Measurements from ENCODE around the gene TRIM37.

- no peak for TF ChIP-seq POLR2A (IDR thresholded peaks at IDR 0.05)
- TF ChIP-seq, protein P1, sequence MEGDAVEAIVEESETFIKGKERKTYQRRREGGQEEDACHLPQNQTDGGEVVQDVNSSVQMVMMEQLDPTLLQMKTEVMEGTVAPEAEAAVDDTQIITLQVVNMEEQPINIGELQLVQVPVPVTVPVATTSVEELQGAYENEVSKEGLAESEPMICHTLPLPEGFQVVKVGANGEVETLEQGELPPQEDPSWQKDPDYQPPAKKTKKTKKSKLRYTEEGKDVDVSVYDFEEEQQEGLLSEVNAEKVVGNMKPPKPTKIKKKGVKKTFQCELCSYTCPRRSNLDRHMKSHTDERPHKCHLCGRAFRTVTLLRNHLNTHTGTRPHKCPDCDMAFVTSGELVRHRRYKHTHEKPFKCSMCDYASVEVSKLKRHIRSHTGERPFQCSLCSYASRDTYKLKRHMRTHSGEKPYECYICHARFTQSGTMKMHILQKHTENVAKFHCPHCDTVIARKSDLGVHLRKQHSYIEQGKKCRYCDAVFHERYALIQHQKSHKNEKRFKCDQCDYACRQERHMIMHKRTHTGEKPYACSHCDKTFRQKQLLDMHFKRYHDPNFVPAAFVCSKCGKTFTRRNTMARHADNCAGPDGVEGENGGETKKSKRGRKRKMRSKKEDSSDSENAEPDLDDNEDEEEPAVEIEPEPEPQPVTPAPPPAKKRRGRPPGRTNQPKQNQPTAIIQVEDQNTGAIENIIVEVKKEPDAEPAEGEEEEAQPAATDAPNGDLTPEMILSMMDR (IDR thresholded peaks at IDR 0.05): no peak
These were observed 8.8 kb upstream of the TRIM37 start for GRCh38 chr17:59115474-59115873.
